IMR-90 (cell line): ENCODE measurements around the gene CALN1. TPM values are rescaled to one million over a fixed set of nuclear protein-coding genes. Genes with fewer than 3 reads are reported as not detected.

ENCODE experiments used
- ATAC-seq: fragments of 200-7000 bp; cut with Tn5 transposase; 2 replicates; pipeline ENCODE4 v1.9.1; 2020; ENCODE audit warnings: low read depth, mild to moderate bottlenecking, moderate library complexity
- BruUV-seq: library from RNA; stranded (reverse); fragments of 400-500 nt; replicated peaks from 2 replicates; lab custom pipeline; 2021; lab: Mats Ljungman, UMichigan
- CTCF ChIA-PET: fragments of 300-600 bp; formaldehyde crosslinking; extraction: SDS; loops from one replicate; lab custom pipeline; 2021; ENCODE audit warnings: antibody characterized with exemption; lab: Yijun Ruan, JAX
- POLR2A ChIA-PET: fragments of 300-600 bp; sonication (Branson Sonifier 250); formaldehyde crosslinking; loops from one replicate; lab custom pipeline; 2022; ENCODE audit warnings: antibody characterized with exemption; ENCODE audit not compliant: unreplicated experiment; lab: Charles Lee
- DNase-seq: peaks from one replicate; pipeline ENCODE4 v3.0.0; 2013
- H2AFZ ChIP-seq: replicated peaks from 2 replicates; pipeline ENCODE3; 2013; ENCODE audit warnings: low read length, mild to moderate bottlenecking; ENCODE audit not compliant: poor library complexity
- H2AK5ac ChIP-seq: 2 replicates; pipeline ENCODE4 v1.6.1; 2013; ENCODE audit warnings: low read depth, low read length, inconsistent platforms
- H2AK9ac ChIP-seq: replicated peaks from 2 replicates; pipeline ENCODE3; 2013; ENCODE audit warnings: mild to moderate bottlenecking, low read depth, low read length, moderate library complexity; ENCODE audit not compliant: poor library complexity
- H2BK120ac ChIP-seq: 2 replicates; pipeline ENCODE4 v1.6.1; 2013; ENCODE audit warnings: low read depth, low read length, inconsistent platforms
- H2BK15ac ChIP-seq: 3 replicates; pipeline ENCODE4 v1.6.1; 2013; ENCODE audit warnings: low read depth, low read length, inconsistent platforms
- H2BK20ac ChIP-seq: 2 replicates; pipeline ENCODE4 v1.6.1; 2013; ENCODE audit warnings: low read depth, mild to moderate bottlenecking, inconsistent platforms, low read length, moderate library complexity
- H2BK5ac ChIP-seq: 2 replicates; pipeline ENCODE4 v1.6.1; 2013; ENCODE audit warnings: mild to moderate bottlenecking, low read depth, low read length, inconsistent platforms; ENCODE audit not compliant: poor library complexity, severe bottlenecking
- H3K14ac ChIP-seq: replicated peaks from 2 replicates; pipeline ENCODE4 v1.6.1; 2013; ENCODE audit warnings: low read depth, low read length, inconsistent platforms
- H3K18ac ChIP-seq: 2 replicates; pipeline ENCODE4 v1.6.1; 2013; ENCODE audit warnings: low read depth, low read length, control low read depth
- H3K23ac ChIP-seq: 2 replicates; pipeline ENCODE4 v1.6.1; 2013; ENCODE audit warnings: low read depth, low read length, inconsistent platforms
- H3K27ac ChIP-seq: 2 replicates; pipeline ENCODE4 v1.5.1; 2013; ENCODE audit warnings: mild to moderate bottlenecking, control low read depth, low read length; ENCODE audit not compliant: insufficient read depth
- H3K27me3 ChIP-seq: 2 replicates; pipeline ENCODE4 v1.6.1; 2013; ENCODE audit warnings: low read length; ENCODE audit not compliant: control insufficient read depth, insufficient read depth
- H3K36me3 ChIP-seq: 2 replicates; pipeline ENCODE4 v1.6.1; 2013; ENCODE audit warnings: low read length, mixed read lengths; ENCODE audit not compliant: control insufficient read depth, insufficient read depth
- H3K4ac ChIP-seq: 2 replicates; pipeline ENCODE4 v1.6.1; 2013; ENCODE audit warnings: low read depth, low read length, inconsistent platforms
- H3K4me1 ChIP-seq: 2 replicates; pipeline ENCODE4 v1.6.1; 2013; ENCODE audit warnings: low read length, mixed read lengths; ENCODE audit not compliant: control insufficient read depth, insufficient read depth
- H3K4me2 ChIP-seq: 2 replicates; pipeline ENCODE4 v1.6.1; 2013; ENCODE audit warnings: low read depth, mild to moderate bottlenecking, control low read depth, low read length, moderate library complexity
- H3K4me3 ChIP-seq: 2 replicates; pipeline ENCODE4 v1.5.1; 2013; ENCODE audit warnings: low read depth, mild to moderate bottlenecking, control low read depth, low read length, moderate library complexity; ENCODE audit not compliant: insufficient read depth
- H3K56ac ChIP-seq: 2 replicates; pipeline ENCODE4 v1.6.1; 2013; ENCODE audit warnings: low read length, inconsistent platforms; ENCODE audit not compliant: insufficient read depth; ENCODE audit errors: extremely low read depth
- H3K79me1 ChIP-seq, 2 experiments: 2 replicates each; pipeline ENCODE4 v1.6.1; 2013; ENCODE audit warnings: low read length in 2 of 2, inconsistent platforms in 1 of 2, low read depth in 1 of 2
- H3K9ac ChIP-seq: 2 replicates; pipeline ENCODE4 v1.6.1; 2013; ENCODE audit warnings: low read depth, low read length, control low read depth
- H3K9me1 ChIP-seq: 2 replicates; pipeline ENCODE4 v1.6.1; 2013; ENCODE audit warnings: low read length, inconsistent platforms; ENCODE audit not compliant: insufficient read depth
- H3K9me3 ChIP-seq: 2 replicates; pipeline ENCODE4 v1.6.1; 2013; ENCODE audit warnings: low read length; ENCODE audit not compliant: control insufficient read depth, insufficient read depth
- H4K20me1 ChIP-seq: 2 replicates; pipeline ENCODE4 v1.6.1; 2013; ENCODE audit warnings: low read length, inconsistent platforms; ENCODE audit not compliant: insufficient read depth
- H4K5ac ChIP-seq: 2 replicates; pipeline ENCODE4 v1.6.1; 2013; ENCODE audit warnings: mild to moderate bottlenecking, low read depth, low read length, control low read depth
- H4K8ac ChIP-seq, 2 experiments: 2 replicates each; pipeline ENCODE4 v1.6.1; 2013; ENCODE audit warnings: low read depth in 2 of 2, low read length in 2 of 2, control low read depth in 1 of 2, inconsistent platforms in 1 of 2
- H4K91ac ChIP-seq: 2 replicates; pipeline ENCODE4 v1.6.1; 2013; ENCODE audit warnings: low read depth, low read length, inconsistent platforms; ENCODE audit not compliant: insufficient read depth
- BHLHE40 ChIP-seq: fragments of 150-350 bp; IDR thresholded peaks from 2 replicates; pipeline ENCODE4 v1.6.1; 2016; ENCODE audit warnings: mild to moderate bottlenecking, low read depth, low read length
- CEBPB ChIP-seq: IDR thresholded peaks from 2 replicates; pipeline ENCODE4 v1.6.1; 2012; ENCODE audit warnings: low read depth, low read length, improper control_type of control experiment
- CHD1 ChIP-seq: IDR thresholded peaks from 2 replicates; pipeline ENCODE4 v1.6.1; 2012; ENCODE audit warnings: low read depth, low read length, improper control_type of control experiment
- CTCF ChIP-seq: conservative IDR thresholded peaks from 2 replicates; pipeline ENCODE4 v1.5.1; 2012; ENCODE audit warnings: mild to moderate bottlenecking, low read depth, low read length, improper control_type of control experiment
- ELK1 ChIP-seq: fragments of 150-350 bp; IDR thresholded peaks from 2 replicates; pipeline ENCODE4 v1.6.1; 2016; ENCODE audit warnings: low read depth, mild to moderate bottlenecking, low read length, moderate library complexity, borderline replicate concordance
- FOS ChIP-seq: fragments of 150-350 bp; IDR thresholded peaks from 2 replicates; pipeline ENCODE4 v1.6.1; 2016; ENCODE audit warnings: low read depth, low read length
- MAFK ChIP-seq: IDR thresholded peaks from 2 replicates; pipeline ENCODE4 v1.6.1; 2012; ENCODE audit warnings: low read depth, low read length, improper control_type of control experiment
- MAZ ChIP-seq: IDR thresholded peaks from 2 replicates; pipeline ENCODE4 v1.6.1; 2012; ENCODE audit warnings: low read depth, mild to moderate bottlenecking, low read length, improper control_type of control experiment, moderate library complexity, borderline replicate concordance
- MXI1 ChIP-seq: IDR thresholded peaks from 2 replicates; pipeline ENCODE4 v1.6.1; 2012; ENCODE audit warnings: low read depth, mild to moderate bottlenecking, low read length, moderate library complexity, borderline replicate concordance
- NFE2L2 ChIP-seq: fragments of 150-350 bp; IDR thresholded peaks from 2 replicates; pipeline ENCODE4 v1.6.1; 2016; ENCODE audit warnings: low read depth, mild to moderate bottlenecking, low read length
- POLR2A ChIP-seq: IDR thresholded peaks from 2 replicates; pipeline ENCODE4 v1.6.1; 2012; ENCODE audit warnings: mild to moderate bottlenecking, low read depth, low read length
- RAD21 ChIP-seq: IDR thresholded peaks from 2 replicates; pipeline ENCODE4 v1.6.1; 2012; ENCODE audit warnings: low read length, improper control_type of control experiment
- RCOR1 ChIP-seq: IDR thresholded peaks from 2 replicates; pipeline ENCODE4 v1.6.1; 2012; ENCODE audit warnings: mild to moderate bottlenecking, low read length, improper control_type of control experiment; ENCODE audit not compliant: insufficient replicate concordance
- RFX5 ChIP-seq: IDR thresholded peaks from 2 replicates; pipeline ENCODE4 v1.8.0; 2012; ENCODE audit warnings: low read depth, mild to moderate bottlenecking, low read length, moderate library complexity
- SMC3 ChIP-seq: fragments of 150-350 bp; IDR thresholded peaks from 2 replicates; pipeline ENCODE4 v1.6.1; 2016; ENCODE audit warnings: low read depth, mild to moderate bottlenecking, antibody characterized with exemption, low read length, moderate library complexity
- USF2 ChIP-seq: fragments of 150-350 bp; IDR thresholded peaks from 2 replicates; pipeline ENCODE4 v1.6.1; 2017; ENCODE audit warnings: mild to moderate bottlenecking, antibody characterized with exemption, low read length, low read depth
- WGBS, 2 experiments: methylation state at CpG; one replicate each; pipeline versions ENCODE4 v1.1.5 to v1.1.7; 2013; ENCODE audit warnings: missing lambda C conversion rate in 2 of 2; ENCODE audit not compliant: insufficient read length in 1 of 2; ENCODE audit errors: extremely low coverage in 2 of 2; 5-methylcytosine and 5-hydroxymethylcytosine counted together
- dilution Hi-C: fragments of 300-500 bp; cut with HindIII; formaldehyde crosslinking; loops from one replicate; pipeline ENCODE4 v1.14.3; 2018; ENCODE audit warnings: low sequenced_read_pairs; ENCODE audit not compliant: unreplicated experiment
- in situ Hi-C: fragments of 300-500 bp; cut with MboI; formaldehyde crosslinking; loops from 3 replicates; pipeline ENCODE4 v1.14.3; 2019; ENCODE audit warnings: low sequenced_read_pairs, inconsistent platforms, mixed read lengths
- intact Hi-C: fragments of 100-400 bp; cut with micrococcal nuclease; formaldehyde crosslinking; loops from 2 replicates; pipeline ENCODE4 v1.10.0; 2022
- polyA plus RNA-seq, 3 experiments: library from polyadenylated mRNA; depleted of rRNA; stranded (reverse); fragments of >200 nt; gene quantifications; 2 replicates each; pipeline ENCODE4 v1.2.3, GENCODE V29; 2012; ENCODE audit warnings: low replicate concordance in 1 of 3
- total RNA-seq: library from RNA; depleted of rRNA; stranded (reverse); fragments of >200 nt; gene quantifications from 2 replicates; pipeline ENCODE4 v1.2.3, GENCODE V29; 2012

CALN1 gene
- total and polyA plus RNA-seq, 2 of the 4 experiments (the other 2 are of a cell fraction): not detected

DNA sequence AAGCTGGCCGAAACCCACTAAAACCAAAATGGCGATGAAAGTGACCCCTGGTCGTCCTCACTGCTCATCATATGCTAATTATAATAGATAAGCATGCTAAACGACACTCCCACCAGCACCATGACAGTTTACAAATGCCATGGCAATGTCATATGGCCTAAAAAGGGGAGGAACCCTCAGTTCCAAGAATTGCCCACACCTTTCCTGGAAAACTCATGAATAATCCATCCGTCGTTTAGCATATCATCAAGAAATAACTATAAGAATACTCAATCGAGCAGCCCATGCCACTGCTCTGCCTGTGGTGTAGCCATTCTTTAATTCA is 422.0 kb downstream of the CALN1 start:
- Histone ChIP-seq H3K9me3 (peaks cover 15% of the 10 kb centered on the region), H2BK15ac (no peak overlapping the region), H3K18ac (no peak overlapping the region), H3K9me1 (no peaks in the 10 kb centered on the region), H3K79me1 (no peaks in the 10 kb centered on the region), H4K8ac (no peak overlapping the region), H3K4me3 (no peak overlapping the region), H3K36me3 (no peaks in the 10 kb centered on the region), H3K56ac (no peak overlapping the region), H4K20me1 (no peaks in the 10 kb centered on the region), H3K4me1 (no peaks in the 10 kb centered on the region), H3K23ac (no peak overlapping the region), H2BK5ac (no peak overlapping the region), H3K9ac (no peak overlapping the region), H2AFZ (no peak overlapping the region), H2BK20ac (no peak overlapping the region), H4K5ac (no peak overlapping the region), H4K91ac (no peak overlapping the region), H2AK5ac (no peak overlapping the region), H2BK120ac (no peak overlapping the region), H3K4me2 (no peak overlapping the region), H2AK9ac (no peak overlapping the region), H3K27me3 (no peaks in the 10 kb centered on the region), H3K4ac (no peak overlapping the region), H3K14ac (no peak overlapping the region), H3K27ac (no peak overlapping the region)
- in situ Hi-C loops (no loop called here), dilution Hi-C loops (no loop called here), intact Hi-C loops (no loop called here)
- ATAC-seq: no peak
- no TSS peak for BruUV-seq
- CTCF ChIA-PET: no interaction called here
- no peak for TF ChIP-seq RCOR1
- TF ChIP-seq CTCF: no peak
- TF ChIP-seq ELK1: no peak
- no peak for TF ChIP-seq NFE2L2
- no peak for TF ChIP-seq MAZ
- no peak for TF ChIP-seq POLR2A
- TF ChIP-seq RAD21: no peak
- TF ChIP-seq SMC3: no peak
- TF ChIP-seq MXI1: no peak
- no peak for TF ChIP-seq USF2
- TF ChIP-seq RFX5: no peak
- TF ChIP-seq CEBPB: no peak
- TF ChIP-seq BHLHE40: no peak
- TF ChIP-seq FOS: no peak
- TF ChIP-seq MAFK: no peak
- TF ChIP-seq CHD1: no peak
- POLR2A ChIA-PET: no interaction called here
- no CpG with 5 or more reads among the region's 7 CpGs for WGBS, 2 experiments
- DNase-seq: no peak
